ENCODE data around the gene NBDY. TPM values are rescaled to one million over a fixed set of nuclear protein-coding genes. Genes with fewer than 3 reads are reported as not detected.

Gene NBDY
- total RNA-seq, 5 donors from 2014 or later (not counting 1 experiment from before 2014, with no cell fraction given) = 28.6 to 39.9 (median 33.8) TPM

DNA sequence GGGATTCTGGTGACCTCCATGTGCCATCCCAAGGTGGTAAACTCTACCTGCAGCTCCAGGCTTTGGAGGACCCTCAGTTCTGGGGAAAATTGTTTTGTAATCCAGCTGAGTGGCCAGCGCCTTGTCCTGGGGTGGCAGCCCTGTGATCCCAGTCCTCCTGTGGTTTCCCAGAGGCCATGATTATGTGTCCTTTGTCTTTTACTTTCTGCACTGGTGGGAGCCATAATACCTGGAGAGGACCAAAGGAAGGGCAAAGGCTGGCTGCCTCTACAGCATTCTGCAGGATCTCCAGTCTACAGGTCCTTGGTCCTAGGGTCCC is 64.0 kb downstream of the NBDY start:
- Mint-ChIP-seq H3K4me1 (peaks cover 41 to 53% (median 48%) of the 10 kb centered on the region in 3 donors), H3K27me3 (no peaks in the 10 kb centered on the region), H3K4me3 (no peak overlapping the region), H3K9me3 (no peaks in the 10 kb centered on the region), H3K27ac (peak overlapping the region in 1 of 2 donors; percentile 44), H3K36me3 (peaks cover 17% of the 10 kb centered on the region)
- DNase-seq (no peak), ATAC-seq (replicated peaks in 1 of 4) (no peak)
- Histone ChIP-seq H3K27ac (ENCODE audit: low read length) (no peak overlapping the region), H3K9me3 (no peaks in the 10 kb centered on the region), H3K36me3 (ENCODE audit: control insufficient read depth in 2 of 2, extremely low read depth in 1 of 2, insufficient read depth in 1 of 2, low read length in 1 of 2) (peaks cover 0 to 3% of the 10 kb centered on the region in 2 donors), H3K4me3 (ENCODE audit: control insufficient read depth in 1 of 2, extremely low read depth in 1 of 2, low read length in 1 of 2) (no peak overlapping the region), H3K4me1 (ENCODE audit: control insufficient read depth in 1 of 2, extremely low read depth in 1 of 2, insufficient read depth in 2 of 2, low read length in 2 of 2) (peaks cover 5 to 18% of the 10 kb centered on the region in 2 experiments), H3K27me3 (replicated peaks in 1 of 2; ENCODE audit: control insufficient read depth in 2 of 2, extremely low read depth in 1 of 2, insufficient read depth in 2 of 2, low read length in 1 of 2) (no peaks in the 10 kb centered on the region)
- ChIA-PET CTCF (no interaction called here), POLR2A (no interaction called here)
- WGBS (ENCODE audit: insufficient coverage) = no CpG with 5 or more reads among the region's 1 CpG

DNA sequence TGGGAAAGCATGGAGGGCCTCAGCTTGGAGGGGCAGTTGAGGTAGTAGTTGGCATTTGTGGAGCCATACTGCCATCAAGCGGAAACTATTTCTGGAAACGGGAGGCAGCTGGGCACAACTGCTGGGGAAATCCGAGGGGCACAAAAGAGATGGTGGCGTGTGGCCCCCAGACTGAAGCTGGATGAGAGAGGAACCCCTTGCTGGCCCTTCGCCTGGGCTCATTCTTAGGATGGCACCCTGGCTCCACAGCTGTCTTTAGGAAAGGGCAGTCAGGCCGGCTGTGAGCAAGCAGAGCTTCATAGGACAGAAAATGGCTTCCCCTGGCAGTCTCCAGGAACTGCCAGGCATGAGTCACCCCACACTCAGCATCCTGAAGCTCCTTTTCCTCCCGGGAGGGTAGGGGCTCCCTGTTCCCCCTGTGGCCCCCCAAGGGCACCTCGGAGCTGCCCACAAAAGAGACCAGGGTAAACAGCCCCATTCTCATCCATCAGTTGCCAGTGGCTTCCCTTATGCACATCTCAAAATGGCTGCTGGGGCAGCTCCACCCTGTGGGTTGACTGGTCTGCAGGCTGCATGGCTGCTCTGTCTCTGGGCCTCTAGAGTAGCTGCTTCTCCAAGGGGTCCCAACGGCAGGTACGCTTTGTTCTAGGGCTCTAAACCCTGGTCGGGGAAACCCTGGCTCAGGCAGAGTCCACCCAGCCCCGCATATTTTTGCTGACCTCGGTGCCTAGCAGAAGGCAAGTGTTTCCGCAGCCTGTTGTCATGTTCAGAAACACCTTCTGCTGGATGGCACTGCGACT is 64.7 kb downstream of the NBDY start:
- Histone ChIP-seq H3K9me3 (no peaks in the 10 kb centered on the region), H3K36me3 (ENCODE audit: control insufficient read depth in 2 of 2, extremely low read depth in 1 of 2, insufficient read depth in 1 of 2, low read length in 1 of 2) (no peaks in the 10 kb centered on the region), H3K27me3 (replicated peaks in 1 of 2; ENCODE audit: control insufficient read depth in 2 of 2, extremely low read depth in 1 of 2, insufficient read depth in 2 of 2, low read length in 1 of 2) (no peaks in the 10 kb centered on the region), H3K4me1 (ENCODE audit: control insufficient read depth in 1 of 2, extremely low read depth in 1 of 2, insufficient read depth in 2 of 2, low read length in 2 of 2) (peaks cover 11 to 24% of the 10 kb centered on the region in 2 experiments), H3K4me3 (ENCODE audit: control insufficient read depth in 1 of 2, extremely low read depth in 1 of 2, low read length in 1 of 2) (no peak overlapping the region), H3K27ac (ENCODE audit: low read length) (no peak overlapping the region)
- Mint-ChIP-seq H3K27ac (peak overlapping the region in 1 of 2 donors; percentile 44), H3K4me3 (no peak overlapping the region), H3K9me3 (no peaks in the 10 kb centered on the region), H3K27me3 (no peaks in the 10 kb centered on the region), H3K4me1 (peaks cover 43 to 55% (median 44%) of the 10 kb centered on the region in 3 donors), H3K36me3 (peaks cover 17% of the 10 kb centered on the region)
- WGBS (ENCODE audit: insufficient coverage) = 90% methylated on average over 8 of the region's 15 CpGs
- CTCF ChIA-PET = no interaction called here
- POLR2A ChIA-PET = no interaction called here
- ATAC-seq (replicated peaks in 1 of 4) = no peak
- DNase-seq = peak in 2 of 35 experiments; percentile 1 to 11

DNA sequence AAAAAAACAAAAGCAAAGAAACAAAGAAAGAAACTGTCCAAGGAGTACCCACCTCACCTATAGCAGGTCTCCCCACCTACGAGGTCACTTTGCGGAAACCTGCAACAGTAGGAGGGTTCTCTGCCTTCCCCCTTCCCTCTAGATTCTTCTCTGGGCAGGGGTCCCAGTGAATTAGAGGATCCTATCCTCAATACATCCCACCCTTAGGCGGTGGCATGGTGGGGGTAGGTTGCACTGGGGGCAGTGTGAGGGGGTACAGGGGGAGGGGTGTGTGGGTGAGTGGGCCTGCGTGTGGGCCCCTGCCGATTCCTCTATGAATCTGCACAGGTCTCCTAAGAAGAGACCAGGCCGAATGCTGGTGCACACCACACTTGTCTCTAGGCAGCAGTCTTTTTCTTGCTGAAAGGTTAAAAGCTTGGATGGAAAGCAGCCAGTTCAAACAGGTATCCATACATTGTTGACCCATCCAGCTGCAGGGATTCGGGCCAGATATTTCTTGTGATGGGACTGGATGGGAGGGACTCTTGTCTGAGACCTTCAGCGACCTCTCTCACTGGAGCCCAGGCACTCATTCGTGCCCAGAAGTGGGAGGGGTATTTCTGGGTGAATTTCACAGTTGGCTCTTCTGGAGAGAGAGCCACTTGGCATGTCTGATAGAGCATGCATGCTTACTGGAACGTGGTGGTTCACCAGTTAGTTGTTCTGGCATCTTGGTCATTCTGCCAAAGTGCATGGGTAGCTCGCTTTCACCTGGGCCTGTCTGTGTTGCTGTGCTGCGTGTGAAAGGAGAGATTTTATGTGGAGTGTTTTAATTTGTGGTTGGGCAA is 65.6 kb downstream of the NBDY start:
- H3K4me3 Mint-ChIP-seq = no peak overlapping the region
- Histone ChIP-seq H3K36me3 (ENCODE audit: control insufficient read depth in 2 of 2, extremely low read depth in 1 of 2, insufficient read depth in 1 of 2, low read length in 1 of 2) (no peaks in the 10 kb centered on the region), H3K4me1 (ENCODE audit: control insufficient read depth in 1 of 2, extremely low read depth in 1 of 2, insufficient read depth in 2 of 2, low read length in 2 of 2) (peaks cover 17 to 33% of the 10 kb centered on the region in 2 experiments), H3K9me3 (no peaks in the 10 kb centered on the region), H3K27ac (ENCODE audit: low read length) (no peak overlapping the region), H3K4me3 (ENCODE audit: control insufficient read depth in 1 of 2, extremely low read depth in 1 of 2, low read length in 1 of 2) (no peak overlapping the region), H3K27me3 (replicated peaks in 1 of 2; ENCODE audit: control insufficient read depth in 2 of 2, extremely low read depth in 1 of 2, insufficient read depth in 2 of 2, low read length in 1 of 2) (no peaks in the 10 kb centered on the region)
- no peaks in the 10 kb centered on the region for H3K9me3 Mint-ChIP-seq
- ATAC-seq (replicated peaks in 1 of 4) (no peak), DNase-seq (no peak)
- H3K27ac Mint-ChIP-seq = peak overlapping the region; percentile 35 to 43
- ChIA-PET POLR2A (no interaction called here), CTCF (no interaction called here)
- H3K4me1 Mint-ChIP-seq = peaks cover 42 to 60% (median 44%) of the 10 kb centered on the region in 3 donors
- WGBS (ENCODE audit: insufficient coverage) = 50% methylated on average over 1 of the region's 12 CpGs
- H3K27me3 Mint-ChIP-seq = no peaks in the 10 kb centered on the region
- H3K36me3 Mint-ChIP-seq = peaks cover 17% of the 10 kb centered on the region

DNA sequence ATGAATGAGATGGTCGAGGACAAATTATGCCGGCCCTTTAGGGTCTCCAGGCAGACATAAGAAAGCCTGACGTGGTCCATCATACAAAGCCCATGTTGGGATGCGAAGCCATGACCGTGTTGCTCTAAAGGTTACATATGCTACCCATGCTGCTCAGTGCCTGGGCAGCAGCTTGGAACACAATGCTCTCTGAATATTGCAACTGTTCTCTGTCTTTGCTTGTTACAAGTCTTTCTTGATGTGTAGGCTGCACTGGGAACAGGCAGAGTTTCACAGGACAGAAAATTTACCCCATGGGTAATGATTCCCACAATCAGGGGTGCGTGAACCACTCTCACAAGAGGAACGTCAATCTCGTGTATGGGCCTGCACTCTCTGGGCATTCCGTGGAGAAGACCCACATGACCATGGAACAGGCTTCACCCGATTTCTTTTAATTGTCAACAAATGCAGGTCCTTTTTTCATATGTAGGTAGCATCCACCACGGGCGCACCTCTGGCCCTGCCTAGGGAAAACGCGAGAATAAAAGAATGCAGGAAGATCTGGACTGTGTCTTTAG is 66.3 kb downstream of the NBDY start:
- Mint-ChIP-seq H3K36me3 (peaks cover 10% of the 10 kb centered on the region), H3K27me3 (no peaks in the 10 kb centered on the region), H3K27ac (peak overlapping the region in 1 of 2 donors; percentile 43), H3K9me3 (no peaks in the 10 kb centered on the region), H3K4me3 (no peak overlapping the region), H3K4me1 (peaks cover 50 to 65% (median 50%) of the 10 kb centered on the region in 3 donors)
- POLR2A ChIA-PET = no interaction called here
- 94% methylated on average over 3 of the region's 14 CpGs for WGBS (ENCODE audit: insufficient coverage)
- Histone ChIP-seq H3K4me1 (ENCODE audit: control insufficient read depth in 1 of 2, extremely low read depth in 1 of 2, insufficient read depth in 2 of 2, low read length in 2 of 2) (peaks cover 24 to 41% of the 10 kb centered on the region in 2 experiments), H3K27ac (ENCODE audit: low read length) (no peak overlapping the region), H3K27me3 (replicated peaks in 1 of 2; ENCODE audit: control insufficient read depth in 2 of 2, extremely low read depth in 1 of 2, insufficient read depth in 2 of 2, low read length in 1 of 2) (no peaks in the 10 kb centered on the region), H3K36me3 (ENCODE audit: control insufficient read depth in 2 of 2, extremely low read depth in 1 of 2, insufficient read depth in 1 of 2, low read length in 1 of 2) (no peaks in the 10 kb centered on the region), H3K4me3 (ENCODE audit: control insufficient read depth in 1 of 2, extremely low read depth in 1 of 2, low read length in 1 of 2) (no peak overlapping the region), H3K9me3 (no peaks in the 10 kb centered on the region)
- no peak for ATAC-seq (replicated peaks in 1 of 4)
- CTCF ChIA-PET = no interaction called here
- DNase-seq = no peak

DNA sequence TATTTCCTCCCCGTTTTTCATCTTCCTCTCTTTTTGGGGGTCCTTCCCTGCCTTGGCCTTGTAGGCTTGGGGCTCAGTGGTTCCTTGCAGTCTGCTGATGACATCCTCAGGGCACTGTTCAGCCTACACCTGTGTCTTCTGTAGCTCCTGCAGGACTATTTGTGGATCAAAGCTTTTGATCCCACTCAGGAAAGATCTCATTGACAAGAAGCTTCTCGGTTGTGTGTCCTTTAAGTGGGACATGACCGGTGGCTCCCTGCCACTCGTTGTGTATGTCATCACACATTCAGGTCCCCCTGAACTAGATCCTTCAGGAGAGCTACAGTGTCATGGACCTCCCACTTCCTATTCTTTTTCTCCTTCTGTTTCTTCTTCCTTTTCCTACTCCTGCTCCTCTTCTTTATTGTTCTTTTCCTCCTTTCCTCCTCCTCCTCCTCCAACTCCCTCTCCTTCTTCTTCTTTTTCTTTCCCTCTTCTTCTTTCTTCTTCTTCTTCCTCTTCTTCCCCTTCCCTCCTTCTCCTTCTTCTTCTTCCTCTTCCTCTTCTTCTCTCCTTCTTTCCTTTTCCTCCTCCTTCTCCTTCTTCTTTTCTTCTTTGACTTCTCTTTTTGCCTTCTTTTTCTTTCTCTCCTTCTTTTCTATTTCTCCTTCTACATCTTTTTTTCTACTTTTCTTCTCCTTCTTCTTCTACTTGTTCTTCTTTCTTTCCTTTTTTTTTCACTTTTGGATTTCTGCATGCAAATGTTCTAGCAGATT is 67.8 kb downstream of the NBDY start:
- H3K4me1 Mint-ChIP-seq = peaks cover 58 to 70% (median 58%) of the 10 kb centered on the region in 3 donors
- H3K27ac ChIP-seq (ENCODE audit: low read length) = no peak overlapping the region

More for the DNA sequence above, 67.8 kb downstream of the NBDY start:
- CTCF ChIA-PET = interaction anchor here in 1 of 2 donors (0.7 kb wide), 1 partner anchor 175 kb away, joined by 3 read pairs; no protein-coding TSS in a partner anchor
- Histone ChIP-seq H3K36me3 (ENCODE audit: control insufficient read depth in 2 of 2, extremely low read depth in 1 of 2, insufficient read depth in 1 of 2, low read length in 1 of 2) (no peaks in the 10 kb centered on the region), H3K27me3 (replicated peaks in 1 of 2; ENCODE audit: control insufficient read depth in 2 of 2, extremely low read depth in 1 of 2, insufficient read depth in 2 of 2, low read length in 1 of 2) (no peaks in the 10 kb centered on the region), H3K4me1 (ENCODE audit: control insufficient read depth in 1 of 2, extremely low read depth in 1 of 2, insufficient read depth in 2 of 2, low read length in 2 of 2) (peaks cover 35 to 55% of the 10 kb centered on the region in 2 experiments), H3K9me3 (no peaks in the 10 kb centered on the region), H3K4me3 (ENCODE audit: control insufficient read depth in 1 of 2, extremely low read depth in 1 of 2, low read length in 1 of 2) (no peak overlapping the region)
- POLR2A ChIA-PET = no interaction called here
- peak overlapping the region; percentile 71 to 84 for H3K27ac Mint-ChIP-seq
- no peaks in the 10 kb centered on the region for H3K9me3 Mint-ChIP-seq
- no peaks in the 10 kb centered on the region for H3K27me3 Mint-ChIP-seq
- peaks cover 6% of the 10 kb centered on the region for H3K36me3 Mint-ChIP-seq
- no peak for ATAC-seq (replicated peaks in 1 of 4)
- WGBS (ENCODE audit: insufficient coverage) = 83% methylated on average over 1 of the region's 4 CpGs
- DNase-seq = no peak
- peak overlapping the region in 1 of 3 donors; percentile 4 for H3K4me3 Mint-ChIP-seq
